ENCODE data around the gene GRHL1.

The GRHL1 gene

GRCh38 chr2:9992427-9993187 is 41.1 kb downstream of the GRHL1 start:
- DNase-seq (ENCODE audit: extremely low read depth in 1 of 2, low read depth in 1 of 2) = no peak

GRCh38 chr2:9993488-9994165 is 42.1 kb downstream of the GRHL1 start:
- DNase-seq (ENCODE audit: extremely low read depth in 1 of 2, low read depth in 1 of 2) = no peak

- no peak for DNase-seq (ENCODE audit: extremely low read depth in 1 of 2, low read depth in 1 of 2)
Observed at GRCh38 chr2:9994462-9994861, 43.0 kb downstream of the GRHL1 start.

DNA sequence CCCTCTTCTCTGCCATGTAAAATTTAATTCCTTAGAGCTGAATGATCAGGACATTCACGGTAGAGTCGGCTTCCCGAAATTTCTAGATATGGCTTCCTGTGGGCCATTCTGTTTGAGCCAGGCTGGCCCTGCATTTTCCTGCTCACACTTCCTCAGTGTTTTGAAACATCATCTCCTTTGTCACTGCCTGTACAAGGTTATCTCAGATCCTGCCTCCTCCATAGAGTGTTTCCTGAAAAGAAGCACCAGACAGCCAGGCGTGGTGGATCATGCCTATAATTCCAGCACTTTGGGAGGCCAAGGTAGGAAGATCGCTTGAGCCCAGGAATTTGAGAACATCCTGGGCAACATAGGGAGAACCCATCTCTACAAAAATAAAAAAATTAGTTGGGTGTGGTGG is 43.6 kb downstream of the GRHL1 start:
- no peak for DNase-seq (ENCODE audit: extremely low read depth in 1 of 2, low read depth in 1 of 2)

DNA sequence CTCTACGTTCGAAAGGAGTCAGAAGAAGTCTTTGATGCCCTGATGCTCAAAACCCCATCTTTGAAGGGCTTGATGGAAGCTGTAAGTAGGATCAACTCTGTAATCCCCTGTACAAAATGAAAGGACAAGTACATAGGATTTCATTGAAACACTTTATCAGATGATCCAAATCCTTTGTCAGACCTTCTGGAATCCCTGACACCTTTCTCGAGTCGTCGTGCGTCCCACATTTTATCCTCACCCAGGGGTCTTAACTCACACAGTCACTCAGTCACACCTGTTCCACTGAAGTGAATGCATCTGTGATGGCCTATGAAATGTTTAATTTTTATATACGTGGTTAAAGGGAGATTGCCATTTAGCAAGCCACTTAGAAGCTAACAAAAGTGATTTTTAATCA is 44.8 kb downstream of the GRHL1 start:
- no peak for DNase-seq (ENCODE audit: extremely low read depth in 1 of 2, low read depth in 1 of 2)

GRCh38 chr2:9997936-9998335 is 46.4 kb downstream of the GRHL1 start:
- DNase-seq (ENCODE audit: extremely low read depth in 1 of 2, low read depth in 1 of 2) = no peak

DNA sequence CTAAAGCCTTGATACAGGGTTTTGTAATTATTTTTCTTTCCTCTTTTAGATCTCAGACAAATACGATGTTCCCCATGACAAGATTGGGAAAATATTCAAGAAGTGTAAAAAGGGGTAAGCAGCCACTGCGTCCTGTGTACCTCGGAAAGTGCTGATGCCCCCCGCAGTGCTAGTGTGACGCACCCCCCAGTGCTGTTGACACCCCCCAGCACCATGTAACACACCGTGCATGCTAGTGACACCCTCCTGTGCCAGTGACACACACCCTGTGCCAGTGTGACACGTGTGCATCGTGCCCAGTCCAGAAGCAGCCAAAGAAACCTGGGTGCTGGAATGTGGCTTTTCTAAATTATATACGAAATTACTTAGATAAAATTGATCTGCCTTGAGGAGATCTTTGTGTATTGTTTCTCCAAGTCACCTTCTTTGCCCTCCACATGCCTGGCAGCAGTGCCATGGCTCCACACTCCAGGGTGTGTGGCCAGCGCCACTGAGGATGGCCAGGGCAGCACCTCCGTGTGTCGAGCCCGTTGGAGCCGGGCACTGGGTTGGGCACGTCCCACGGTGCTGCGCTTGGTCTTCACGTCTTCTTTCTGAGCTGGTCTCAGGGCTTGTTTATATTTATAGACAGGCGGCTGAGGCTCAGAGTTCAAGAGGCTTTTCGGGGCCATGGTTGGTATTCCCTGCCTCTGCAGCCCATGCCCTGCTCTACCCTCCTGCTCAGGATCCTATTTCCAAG is 47.6 kb downstream of the GRHL1 start:
- DNase-seq (ENCODE audit: extremely low read depth in 1 of 2, low read depth in 1 of 2) = no peak

DNA sequence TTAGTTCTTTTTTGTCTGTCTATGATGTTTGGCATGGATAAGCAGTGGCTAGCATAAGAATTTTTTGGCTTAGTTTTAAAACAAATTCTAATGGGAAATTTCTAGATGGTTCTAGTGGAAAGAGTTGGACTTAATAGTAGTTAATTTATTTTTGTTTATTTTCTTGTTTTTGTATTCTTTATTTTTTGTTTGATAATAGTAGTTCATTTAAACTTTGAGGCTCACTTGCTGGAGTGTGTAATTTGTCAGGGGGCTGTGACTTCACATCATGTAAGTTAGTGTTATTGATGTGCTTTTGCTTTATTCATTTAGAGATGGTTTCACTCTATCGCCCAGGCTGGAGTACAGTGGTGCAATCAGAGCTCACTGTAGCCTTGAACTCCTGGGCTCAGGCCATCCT is 48.2 kb downstream of the GRHL1 start:
- DNase-seq (ENCODE audit: extremely low read depth in 1 of 2, low read depth in 1 of 2) = no peak

DNA sequence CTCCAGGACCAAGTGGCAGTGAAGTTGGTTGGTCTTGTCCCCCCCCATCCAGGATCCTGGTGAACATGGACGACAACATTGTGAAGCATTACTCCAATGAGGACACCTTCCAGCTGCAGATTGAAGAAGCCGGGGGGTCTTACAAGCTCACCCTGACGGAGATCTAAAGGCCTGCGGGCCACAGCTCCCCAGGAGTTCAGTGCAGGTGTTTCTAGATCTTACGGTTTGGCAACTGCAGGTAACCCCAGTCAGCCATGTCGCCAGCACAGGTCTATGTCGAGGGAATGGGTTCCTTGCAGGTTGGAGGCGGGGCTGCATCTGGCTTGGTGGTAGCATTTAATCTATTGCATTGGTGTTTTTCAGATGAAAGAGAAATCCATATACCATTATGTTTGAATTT is 49.0 kb downstream of the GRHL1 start:
- DNase-seq (ENCODE audit: extremely low read depth in 1 of 2, low read depth in 1 of 2) = no peak

GRCh38 chr2:10001586-10001985 is 50.1 kb downstream of the GRHL1 start:
- no peak for DNase-seq (ENCODE audit: extremely low read depth in 1 of 2, low read depth in 1 of 2)

- no peak for DNase-seq (ENCODE audit: extremely low read depth in 1 of 2, low read depth in 1 of 2)
Observed at GRCh38 chr2:10002109-10002508, 50.6 kb downstream of the GRHL1 start.

DNA sequence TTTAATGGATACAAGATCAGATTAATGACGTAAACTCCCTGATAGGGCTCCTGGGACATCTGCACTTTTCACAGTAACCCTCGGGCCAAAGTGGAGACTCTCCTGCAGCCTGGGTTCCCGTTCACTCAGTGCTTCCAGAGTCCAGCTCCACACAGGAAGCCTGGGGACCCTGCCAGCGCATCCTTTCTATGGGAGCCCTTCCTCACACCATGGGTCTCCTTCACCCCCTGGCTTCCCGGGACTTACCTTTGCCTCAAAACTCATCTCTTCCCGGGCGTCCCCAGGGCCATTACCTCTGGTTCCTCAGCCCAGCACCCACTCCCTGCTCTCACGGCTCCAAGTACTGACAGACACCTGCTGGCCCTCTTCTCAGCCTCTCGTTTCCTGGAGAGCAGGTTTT is 51.2 kb downstream of the GRHL1 start:
- no peak for DNase-seq (ENCODE audit: extremely low read depth in 1 of 2, low read depth in 1 of 2)

- no peak for DNase-seq (ENCODE audit: extremely low read depth in 1 of 2, low read depth in 1 of 2)
Observed at GRCh38 chr2:10003206-10004125, 52.0 kb downstream of the GRHL1 start.

DNA sequence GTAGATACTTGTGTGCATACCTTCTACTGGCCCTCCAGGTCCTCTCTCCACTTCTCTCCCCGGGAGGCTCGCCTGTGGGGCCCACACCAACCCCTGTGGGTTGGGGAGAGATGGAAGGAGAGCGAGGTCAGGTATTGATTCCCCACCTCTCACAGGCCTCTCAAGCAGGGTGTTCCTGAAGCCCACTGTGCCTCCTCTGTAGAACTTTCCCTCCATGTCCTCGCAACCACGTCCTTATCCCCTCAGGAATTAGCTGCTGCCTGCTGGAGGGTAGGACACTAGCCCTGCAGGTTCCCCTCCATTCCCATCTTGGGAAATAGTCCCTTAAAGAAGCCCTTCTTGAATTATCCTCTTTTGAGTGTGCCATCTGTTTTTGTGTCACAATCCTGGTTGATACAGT is 52.9 kb downstream of the GRHL1 start:
- no peak for DNase-seq (ENCODE audit: extremely low read depth in 1 of 2, low read depth in 1 of 2)

DNA sequence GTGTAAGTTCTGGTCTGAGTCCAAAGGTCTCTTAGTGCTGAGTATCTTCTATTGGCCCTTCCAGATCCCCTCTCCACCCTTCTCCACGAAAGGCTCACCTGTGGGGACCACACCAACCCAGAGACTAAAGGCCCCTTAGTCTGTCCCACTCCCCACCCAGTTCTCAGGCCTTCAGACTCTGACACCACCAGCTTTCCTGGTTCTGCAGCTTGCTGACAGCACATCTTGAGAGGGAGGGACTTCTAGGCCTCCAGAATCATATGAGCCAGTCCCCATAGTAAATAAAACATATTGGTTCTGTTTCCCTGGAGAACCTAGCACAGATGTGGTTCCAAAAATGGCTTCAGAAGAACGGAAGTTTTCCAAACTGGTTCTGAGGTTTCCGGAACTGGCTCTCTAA is 53.3 kb downstream of the GRHL1 start:
- DNase-seq (ENCODE audit: extremely low read depth in 1 of 2, low read depth in 1 of 2) = no peak

- DNase-seq (ENCODE audit: extremely low read depth in 1 of 2, low read depth in 1 of 2) = no peak
Observed at GRCh38 chr2:10005461-10006235, 54.2 kb downstream of the GRHL1 start.

GRCh38 chr2:10006236-10007161 is 55.0 kb downstream of the GRHL1 start:
- no peak for DNase-seq (ENCODE audit: extremely low read depth in 1 of 2, low read depth in 1 of 2)

- DNase-seq (ENCODE audit: extremely low read depth in 1 of 2, low read depth in 1 of 2) = no peak
Observed at GRCh38 chr2:10007435-10007834, 55.9 kb downstream of the GRHL1 start.

Data from stimulated activated CD8-positive, alpha-beta memory T cell treated with anti-CD3 and anti-CD28 coated beads, Interleukin-7, amount 100 ng/mL, for 48 hours (primary cell).